ENCODE data around the gene CACHD1. TPM values are rescaled to one million over a fixed set of nuclear protein-coding genes. Genes with fewer than 3 reads are reported as not detected.

CACHD1 gene
- polyA plus RNA-seq, 1 donor: 68.0 TPM

- DNase-seq: no peak
Observed at GRCh38 chr1:64523413-64524337, 53.7 kb downstream of the CACHD1 start.

DNA sequence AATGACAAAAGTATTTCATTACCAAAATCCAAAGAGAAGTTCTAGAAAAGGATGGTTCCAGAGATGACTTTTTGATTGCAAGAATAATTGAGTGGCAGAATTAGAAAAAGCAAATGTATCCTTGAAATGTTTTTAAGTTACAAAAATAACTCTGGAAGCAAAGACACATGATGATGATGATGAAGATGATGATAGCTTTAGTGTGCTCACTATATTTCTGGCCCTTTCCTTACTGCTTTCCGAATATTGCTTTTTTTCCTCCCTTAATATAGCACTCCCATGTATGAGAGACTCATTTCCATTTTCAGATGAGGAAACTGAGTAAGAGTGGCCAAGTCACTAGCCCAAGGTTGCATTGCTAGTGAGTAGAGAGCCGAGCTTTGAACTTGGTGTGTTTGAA lies 54.7 kb downstream of the CACHD1 start:
- no peak for DNase-seq

DNA sequence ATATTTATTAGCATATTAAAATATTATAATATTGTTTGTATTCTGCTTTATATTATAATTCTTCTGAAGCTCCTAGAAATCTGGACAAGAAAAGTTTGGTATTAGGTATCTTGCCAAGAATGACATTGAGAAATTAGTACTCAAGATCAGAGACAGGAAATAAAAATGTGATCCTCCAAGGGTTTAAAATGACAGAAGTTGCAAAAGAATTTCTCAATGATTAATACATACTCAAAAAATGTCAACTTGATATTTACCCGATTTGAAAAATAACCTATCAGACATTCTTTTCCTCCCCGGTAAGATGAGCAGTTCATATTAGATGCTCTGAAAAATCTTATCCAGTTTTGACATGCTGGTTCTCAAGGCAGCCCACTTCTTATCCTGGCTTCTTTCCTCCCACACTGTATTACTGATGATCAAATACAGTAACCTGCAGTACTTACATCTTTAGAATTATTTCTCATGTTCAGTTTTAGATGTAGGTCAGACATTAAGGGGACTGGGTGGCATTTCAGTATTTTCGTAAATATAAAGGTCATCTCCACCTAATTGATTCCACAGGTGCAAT lies 55.3 kb downstream of the CACHD1 start:
- no peak for DNase-seq

DNA sequence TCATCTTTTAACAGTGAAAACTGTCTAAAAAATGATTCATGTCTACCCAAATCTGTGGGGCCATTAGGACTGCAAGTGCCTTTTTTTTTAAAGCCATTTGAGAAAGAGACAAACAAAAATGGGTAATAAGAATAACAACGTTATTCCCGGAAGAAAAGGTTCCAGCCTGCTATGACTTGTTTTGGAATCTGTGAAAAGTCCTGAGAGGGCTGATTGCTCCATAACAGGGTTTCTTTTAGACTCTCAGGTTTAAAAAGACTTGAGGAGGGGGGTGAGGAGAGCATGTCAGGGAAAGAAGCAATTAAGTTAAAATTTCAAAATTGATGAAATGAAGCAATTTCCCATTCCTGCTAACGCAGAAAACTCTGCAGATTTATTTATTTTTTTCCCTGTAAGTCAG lies 56.4 kb downstream of the CACHD1 start:
- DNase-seq: no peak

DNA sequence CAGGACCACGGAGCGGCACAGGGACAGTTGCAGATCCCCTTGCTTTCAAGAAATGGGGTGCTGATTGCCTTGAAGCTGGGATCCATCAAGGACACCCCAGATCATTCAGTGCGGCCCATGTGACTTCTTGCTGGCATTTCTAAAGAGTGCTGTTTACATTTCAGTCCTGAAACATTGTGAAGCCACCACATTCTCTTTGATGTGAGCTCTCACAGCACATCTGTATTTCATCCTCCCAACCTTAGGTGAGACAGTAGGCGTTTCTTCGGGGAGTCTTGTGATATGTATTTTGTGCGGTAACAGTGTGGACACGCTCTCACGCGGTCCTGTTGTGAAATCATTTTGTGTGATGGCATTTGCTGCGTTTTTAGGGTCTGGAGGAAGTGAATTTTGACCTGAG lies 57.2 kb downstream of the CACHD1 start:
- DNase-seq: no peak

DNA sequence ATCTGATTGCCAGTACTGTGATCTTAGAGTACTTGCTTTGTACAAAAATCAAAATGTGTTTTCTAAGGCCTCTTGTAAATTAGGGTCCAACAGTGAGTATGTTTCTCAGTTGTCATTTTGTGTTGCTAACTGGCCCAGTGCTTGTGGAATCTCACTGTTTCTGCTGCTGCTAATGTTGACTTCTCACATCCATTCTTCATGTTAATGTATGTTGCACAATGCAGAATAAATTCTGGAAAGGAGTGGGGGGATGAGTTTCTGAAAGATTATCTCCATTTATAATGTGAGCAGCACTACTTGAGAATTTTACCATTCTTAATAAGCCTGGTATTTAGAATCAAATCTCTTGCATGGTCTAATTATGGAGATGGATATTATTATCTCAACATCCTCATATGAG lies 57.9 kb downstream of the CACHD1 start:
- DNase-seq: no peak

DNA sequence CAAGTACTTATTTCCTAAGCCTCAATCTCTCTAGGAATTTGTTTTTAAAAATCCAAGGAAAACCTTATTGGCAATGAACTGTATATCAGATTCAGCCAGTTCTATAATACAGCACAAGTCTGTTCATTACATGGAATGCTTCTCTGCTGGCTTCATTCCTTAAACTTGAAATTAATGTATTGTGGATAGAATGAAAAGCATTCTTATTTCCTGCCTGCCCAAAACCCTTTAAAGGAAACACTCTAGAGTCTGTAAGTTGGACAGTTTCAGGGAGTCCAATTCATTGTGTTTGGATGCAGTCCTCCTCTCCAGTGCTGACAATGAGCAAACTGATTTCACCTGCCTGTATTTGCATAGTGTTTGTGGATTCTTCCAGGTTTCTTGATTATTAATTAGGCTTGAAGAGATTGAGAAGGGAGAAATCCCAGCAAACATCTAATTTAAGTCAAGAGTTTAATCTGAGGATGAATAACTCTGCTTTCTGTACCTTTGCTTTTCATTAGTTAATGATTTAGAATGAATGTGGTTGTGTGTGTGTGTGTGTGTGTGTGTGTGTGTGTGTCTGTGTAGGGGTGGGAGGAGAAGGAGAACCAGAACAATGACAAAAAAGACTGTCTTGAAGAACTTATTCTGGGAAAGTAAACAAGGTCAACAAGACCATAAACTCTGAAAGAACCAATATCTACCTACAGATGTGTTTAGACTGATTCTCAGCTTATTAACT lies 61.2 kb downstream of the CACHD1 start:
- DNase-seq: no peak

GRCh38 chr1:64532646-64533045 lies 62.7 kb downstream of the CACHD1 start:
- DNase-seq: no peak

DNA sequence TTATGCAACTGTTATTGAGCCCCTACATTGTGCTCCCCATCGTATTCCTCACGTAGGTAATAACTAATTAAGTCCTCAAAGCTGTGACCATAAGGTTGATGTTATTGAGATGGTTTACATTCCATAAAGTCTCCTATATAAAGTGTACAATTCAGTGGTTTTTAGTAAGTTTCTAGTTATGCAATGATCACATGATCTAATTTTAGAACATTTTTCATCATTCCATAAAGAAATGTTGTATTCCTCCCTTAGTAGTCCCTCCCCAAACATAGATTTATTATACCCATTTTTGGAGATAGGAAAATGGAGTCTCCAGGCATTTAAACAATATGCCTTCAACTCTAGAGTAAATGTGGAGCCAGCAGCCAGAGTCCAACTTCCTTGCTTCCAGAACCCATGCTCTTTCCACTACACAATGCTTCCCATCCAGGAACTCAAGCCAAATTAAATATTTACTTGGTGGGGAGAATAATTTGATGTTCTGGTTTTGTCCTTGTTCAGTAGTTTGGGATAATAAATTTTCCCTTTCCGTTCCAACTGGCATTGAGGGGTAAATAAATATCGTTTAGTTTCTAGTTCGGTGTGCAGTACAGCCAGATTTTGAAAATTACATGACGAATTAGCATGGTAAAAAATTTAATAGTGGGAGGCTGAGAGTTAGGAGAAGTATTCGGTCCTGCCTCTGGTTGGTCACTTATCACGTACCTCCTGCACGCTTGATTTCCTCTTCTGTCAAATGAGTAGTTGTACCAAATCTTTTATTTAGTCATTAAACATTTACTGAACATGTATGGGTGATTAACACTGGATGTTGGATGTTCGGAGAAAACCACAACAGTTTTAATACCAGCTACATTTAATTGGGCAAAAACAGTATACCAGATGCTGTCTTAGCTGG lies 66.3 kb downstream of the CACHD1 start:
- DNase-seq: no peak

DNA sequence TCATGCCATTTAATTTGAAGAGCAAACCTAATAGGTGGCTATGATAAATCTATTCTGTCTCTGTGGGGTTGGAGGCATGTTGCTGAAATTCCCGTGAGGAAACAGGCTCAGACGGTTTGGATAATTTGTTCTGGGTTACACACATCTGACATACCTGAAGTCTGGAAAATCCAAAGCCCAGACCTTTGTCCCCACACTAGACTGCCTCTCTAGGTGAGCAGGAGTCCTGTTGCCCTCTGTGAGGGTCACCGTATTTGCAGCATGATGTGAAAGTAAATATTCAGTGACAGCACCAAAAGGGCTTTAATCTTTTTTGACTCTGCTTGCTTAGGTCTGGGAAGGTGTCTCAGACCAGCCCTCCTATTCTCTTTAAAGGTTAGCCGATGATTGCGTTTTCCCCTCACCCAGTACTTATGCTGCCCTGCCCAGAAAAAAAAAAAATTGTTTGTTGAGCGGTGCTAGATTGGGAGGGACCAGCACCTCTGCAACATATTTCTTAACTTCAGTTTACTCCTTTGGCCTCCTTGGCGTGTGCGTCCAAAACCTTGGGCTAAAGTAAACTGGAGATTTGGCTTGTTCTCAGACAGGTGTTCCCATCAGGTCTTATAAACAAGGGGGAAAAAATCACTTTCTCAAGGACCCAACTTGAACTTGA lies 67.0 kb downstream of the CACHD1 start:
- no peak for DNase-seq

GRCh38 chr1:64537942-64538341 lies 68.0 kb downstream of the CACHD1 start:
- DNase-seq: no peak

GRCh38 chr1:64538389-64538788 lies 68.5 kb downstream of the CACHD1 start:
- DNase-seq: no peak

DNA sequence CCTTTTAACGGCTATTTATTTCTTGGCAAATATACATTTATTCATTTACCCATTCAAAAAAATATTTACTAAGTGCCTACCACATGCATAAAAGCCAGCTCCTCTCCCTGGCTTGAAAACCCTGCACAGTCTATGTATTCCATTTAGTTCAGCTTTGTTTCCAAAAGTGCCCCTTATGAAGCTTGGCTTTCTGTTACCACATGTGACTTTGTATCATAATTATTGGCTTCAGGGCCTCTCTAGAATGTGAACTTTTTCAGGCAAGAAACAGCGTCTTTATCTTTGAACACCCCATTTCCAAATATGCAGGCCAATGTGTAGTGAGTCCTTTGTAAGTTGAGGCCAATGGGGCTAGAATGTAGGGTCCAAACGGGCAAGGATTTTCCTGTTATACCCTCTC lies 69.4 kb downstream of the CACHD1 start:
- DNase-seq: no peak

DNA sequence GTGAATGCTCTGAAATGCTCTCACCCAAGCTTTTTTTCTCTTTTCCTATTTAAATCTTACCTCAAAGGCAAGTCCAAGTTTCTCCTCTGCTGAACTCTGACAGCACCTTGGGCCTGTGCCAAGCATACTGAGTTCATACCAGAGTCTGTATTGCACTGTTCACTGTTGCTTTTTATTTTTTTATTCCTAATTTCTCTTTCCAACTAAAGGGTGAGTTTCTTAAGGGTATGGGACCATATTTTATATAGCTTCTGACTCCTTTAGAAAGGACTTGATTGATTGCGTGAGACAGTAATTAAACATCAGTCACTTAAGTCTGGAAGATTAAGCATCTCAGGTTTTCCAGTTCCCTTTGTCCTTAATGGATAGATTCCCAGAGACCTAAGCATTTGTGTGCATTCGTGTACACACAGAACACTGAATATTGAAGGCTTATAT lies 69.9 kb downstream of the CACHD1 start:
- peak; percentile 80 for DNase-seq

DNA sequence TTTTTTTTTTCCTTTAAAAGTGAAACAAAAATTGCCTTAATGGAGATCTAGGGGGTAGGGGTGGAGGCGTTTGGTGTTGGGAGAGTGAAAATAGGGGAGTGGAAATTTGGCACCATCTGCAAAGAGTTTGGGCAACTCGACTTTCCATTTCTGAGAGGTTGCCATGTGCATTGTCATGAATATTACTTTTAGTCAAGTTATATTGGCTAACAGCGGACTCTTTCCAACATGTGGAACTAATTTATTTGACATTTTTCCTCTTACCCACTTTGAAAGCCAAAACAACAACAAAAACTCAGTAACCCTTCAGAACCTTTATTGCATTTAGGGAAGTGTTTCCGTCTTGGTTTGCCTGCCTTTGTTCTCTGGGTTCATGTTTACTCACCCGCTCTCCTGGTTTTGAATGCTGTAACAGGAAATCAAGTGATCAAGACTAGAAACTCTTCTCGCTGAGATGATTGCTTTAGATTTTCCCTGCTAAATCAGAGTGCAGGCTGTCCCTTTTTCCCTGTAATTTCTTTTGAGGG lies 70.4 kb downstream of the CACHD1 start:
- peak; percentile 58 for DNase-seq

DNA sequence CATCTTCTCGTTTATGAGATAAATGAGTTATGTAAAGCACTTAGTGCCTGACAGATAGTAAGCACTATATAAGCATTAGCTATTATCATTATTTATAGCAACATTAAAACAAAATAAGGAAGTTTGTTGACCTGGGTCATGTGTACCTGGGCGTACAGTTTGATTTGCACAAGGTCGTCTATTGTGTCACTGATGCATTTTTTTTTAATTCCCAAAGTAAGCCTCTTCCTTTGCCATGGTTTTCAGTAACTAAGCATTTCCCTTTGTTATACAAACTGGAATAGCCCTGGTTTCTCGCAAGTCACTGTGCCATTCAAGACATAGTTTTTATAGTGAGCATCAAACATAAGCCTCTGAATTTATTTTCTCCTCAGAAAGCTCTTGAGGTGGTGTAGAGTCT lies 72.2 kb downstream of the CACHD1 start:
- no peak for DNase-seq

GRCh38 chr1:64543831-64544230 lies 73.9 kb downstream of the CACHD1 start:
- no peak for DNase-seq

DNA sequence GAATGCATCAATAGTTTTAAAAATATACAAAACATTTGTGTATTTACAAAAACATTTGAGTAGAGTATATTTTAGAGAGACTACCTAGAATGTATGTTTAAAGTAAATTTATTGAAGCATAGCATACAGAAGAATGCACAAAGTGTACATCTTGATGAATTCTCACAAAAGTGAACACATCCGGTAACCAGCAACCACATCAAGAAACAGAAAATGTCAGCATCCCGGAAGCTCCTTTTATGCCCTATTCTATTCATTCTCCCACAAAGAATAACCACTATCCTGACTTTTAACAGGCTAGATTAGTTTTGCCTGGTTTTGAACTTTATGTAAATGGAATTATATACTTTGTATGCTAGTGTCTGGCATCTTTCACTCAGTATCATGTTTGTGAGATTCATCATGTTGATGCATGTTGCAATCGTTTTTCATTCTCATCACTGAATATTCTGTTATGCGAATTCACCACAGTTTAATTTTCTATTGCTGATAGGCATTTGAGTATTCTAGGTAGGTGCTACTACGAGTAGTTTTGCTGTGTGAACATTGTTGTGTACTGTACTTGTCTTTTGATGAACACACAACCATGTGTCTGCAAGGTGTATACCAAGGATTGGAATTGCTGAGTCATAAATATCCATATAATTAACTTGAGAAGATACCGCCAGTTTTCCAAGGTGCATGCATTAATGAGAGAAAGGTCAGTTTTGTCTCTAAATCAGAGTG lies 75.4 kb downstream of the CACHD1 start:
- DNase-seq: no peak

GRCh38 chr1:64546013-64546412 lies 76.1 kb downstream of the CACHD1 start:
- DNase-seq: no peak

DNA sequence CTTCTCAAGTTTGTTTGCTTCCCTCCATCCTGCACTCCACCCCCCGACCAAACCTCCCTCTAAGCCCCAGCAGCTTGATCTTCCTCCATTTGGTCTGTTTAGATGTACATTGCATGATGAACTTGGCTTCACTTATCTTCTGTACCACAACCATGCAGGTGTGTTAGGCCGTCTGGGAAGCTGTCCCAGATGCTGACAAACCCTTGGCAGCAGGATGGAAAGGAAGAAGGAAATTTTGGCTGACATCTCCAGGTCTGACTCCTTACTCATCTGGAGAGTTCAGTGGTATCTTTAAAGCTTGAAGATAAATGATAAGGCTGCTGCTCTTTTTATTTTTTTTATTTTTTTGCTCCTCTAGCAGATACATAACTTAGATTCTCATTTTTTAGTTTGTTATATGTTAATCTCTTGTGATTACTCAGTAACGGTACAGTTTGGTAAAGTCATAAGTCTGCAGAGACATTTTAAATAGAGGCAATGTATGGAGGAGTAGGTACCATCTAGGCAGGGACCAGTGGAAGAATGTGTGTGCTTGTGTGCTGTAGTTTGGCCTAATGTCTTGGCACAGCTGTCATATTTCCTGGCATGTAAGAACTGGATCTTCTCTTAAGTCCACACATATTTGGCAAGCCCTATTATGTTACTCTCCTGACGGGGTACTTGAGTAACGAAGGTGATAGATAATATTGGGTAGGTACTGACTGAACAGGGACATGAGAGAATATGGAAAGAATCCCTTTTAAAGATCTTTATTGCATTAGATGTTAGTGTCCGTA lies 79.7 kb downstream of the CACHD1 start:
- DNase-seq: no peak
